Measurements from ENCODE around the gene VWA8.

- TF ChIP-seq REST (IDR thresholded peaks at IDR 0.05) = no peak
- peak in 1 of 2 donors; percentile 38 for TF ChIP-seq JUND (IDR thresholded peaks at IDR 0.05)
- TF ChIP-seq CTCF (IDR thresholded peaks at IDR 0.05; ENCODE audit: low read depth, low read length, missing input control) = no peak
- TF ChIP-seq YY1 (IDR thresholded peaks at IDR 0.05) = no peak
- TF ChIP-seq SP1 (IDR thresholded peaks at IDR 0.05) = no peak
These were observed 338.2 kb downstream of the VWA8 start for GRCh38 chr13:41622432-41623429.
